ENCODE data around the gene THSD7A.
"Not testable (repeated sequence)": the region's sequence is repeated elsewhere in the genome, so short reads cannot be mapped to it uniquely, and the experiment has no call there.

The THSD7A gene

GRCh38 chr7:11570205-11570604, 261.8 kb downstream of the THSD7A start:
- DNase-seq, result no peak

DNA sequence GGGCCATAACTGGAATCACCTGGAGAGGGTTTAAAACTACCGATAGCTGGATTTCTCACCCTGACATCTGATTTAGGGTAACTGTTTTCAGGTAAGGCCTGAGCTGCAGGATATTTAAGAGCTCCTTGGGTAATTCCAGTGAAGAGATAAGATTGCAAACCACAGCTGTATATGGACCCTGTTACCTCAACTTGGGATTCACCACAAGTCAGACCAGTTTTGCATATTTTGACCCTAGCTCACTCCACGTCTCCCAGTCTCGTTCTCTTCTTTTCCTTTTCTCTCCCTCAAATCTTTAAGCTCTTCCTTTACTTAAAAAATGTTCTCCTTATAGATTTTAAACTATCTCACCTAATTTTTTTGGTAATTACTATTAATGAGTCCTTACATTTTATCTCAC, 264.4 kb downstream of the THSD7A start:
- DNase-seq, result no peak

- DNase-seq, result no peak
These were observed 274.4 kb downstream of the THSD7A start for GRCh38 chr7:11557627-11558026.

DNA sequence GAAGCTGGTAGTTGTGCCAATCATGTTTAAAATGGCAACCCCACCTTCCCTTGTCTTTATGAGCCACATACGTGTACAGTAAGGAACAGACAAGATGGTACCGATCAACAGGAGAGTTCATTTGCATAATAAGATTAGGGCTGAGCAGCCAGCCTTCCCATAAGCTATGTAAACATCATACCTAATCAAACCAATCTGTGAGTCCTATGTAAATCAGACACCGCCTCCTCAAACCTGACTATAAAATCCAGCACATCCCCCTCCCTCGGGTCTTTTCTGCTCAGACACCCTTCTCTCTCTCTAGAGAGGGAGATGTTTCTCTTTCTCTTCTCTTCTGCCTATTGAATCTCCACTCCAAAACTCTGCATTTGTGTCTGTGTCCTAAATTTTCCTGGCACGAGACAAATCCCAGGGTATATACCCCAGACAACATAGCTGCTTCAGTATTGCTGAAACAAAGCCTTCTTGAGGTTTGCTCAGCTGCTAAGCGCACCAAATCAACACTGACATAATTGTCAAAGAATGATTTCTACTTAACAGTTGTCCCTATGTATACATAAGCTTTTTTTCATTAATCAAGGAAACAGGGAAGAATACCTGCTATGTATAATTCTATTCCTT, 279.2 kb downstream of the THSD7A start:
- DNase-seq, result no peak

- no peak for DNase-seq
These were observed 280.5 kb downstream of the THSD7A start for GRCh38 chr7:11551470-11551869.

DNA sequence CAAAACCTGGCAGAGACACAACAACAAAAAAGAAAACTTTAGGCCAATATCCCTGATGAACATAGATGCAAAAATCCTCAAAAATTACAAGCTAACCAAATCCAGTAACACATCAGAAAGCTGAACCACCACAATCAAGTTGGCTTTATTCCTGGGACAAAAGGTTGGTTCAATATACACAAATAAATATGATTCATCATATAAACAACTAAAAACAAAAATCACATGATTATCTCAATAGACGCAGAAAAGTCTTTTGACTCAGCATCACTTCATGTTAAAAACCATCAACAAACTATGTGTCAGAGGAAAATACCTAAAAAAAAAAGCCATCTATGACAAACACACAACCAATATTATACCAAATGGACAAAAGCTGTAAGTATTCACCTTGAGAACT, 283.5 kb downstream of the THSD7A start:
- no peak for DNase-seq

DNA sequence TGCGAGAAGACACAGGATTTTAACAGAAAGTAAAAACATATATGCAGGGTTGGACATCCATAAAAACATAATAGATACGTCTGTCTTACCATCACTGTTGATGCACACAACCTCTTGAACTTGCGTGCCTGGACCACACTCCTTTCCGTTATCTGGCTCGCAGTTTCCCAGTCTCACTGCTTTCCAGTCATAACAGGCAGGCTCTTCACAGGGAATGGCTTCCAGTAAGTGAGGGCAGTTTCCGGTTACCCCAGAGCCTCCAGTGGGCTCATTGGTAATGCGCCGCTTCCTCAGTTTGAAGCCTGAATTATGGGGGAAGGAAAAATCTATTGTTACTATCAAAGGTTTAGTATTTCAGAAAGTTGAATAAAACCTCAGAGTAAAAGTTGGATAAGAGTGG, 290.7 kb downstream of the THSD7A start:
- no peak for DNase-seq

DNA sequence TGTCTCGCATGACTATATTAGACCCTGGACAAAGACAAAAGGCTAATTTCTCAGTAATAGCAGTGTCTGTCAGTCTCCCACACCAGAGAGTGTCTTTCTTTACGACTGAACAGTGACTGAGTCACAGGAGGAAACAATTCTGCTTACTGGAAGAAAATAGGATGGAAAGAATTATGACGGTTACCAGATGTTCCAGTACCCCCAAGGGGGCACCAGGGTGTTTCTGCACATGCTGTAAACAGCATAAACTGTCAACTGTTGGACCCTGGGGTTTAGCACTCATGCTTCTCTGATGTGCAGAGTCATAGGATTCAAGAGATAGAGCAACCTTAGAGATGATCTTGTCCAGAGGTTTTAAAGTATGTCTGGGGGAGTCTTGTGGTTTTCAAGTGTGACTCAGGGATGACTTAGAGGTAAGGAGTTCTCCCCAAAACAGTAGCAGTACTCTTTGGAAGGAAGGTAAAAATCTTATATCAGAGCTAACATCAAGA, 291.7 kb downstream of the THSD7A start:
- DNase-seq, result no peak

GRCh38 chr7:11539853-11540252, 292.1 kb downstream of the THSD7A start:
- no peak for DNase-seq

DNA sequence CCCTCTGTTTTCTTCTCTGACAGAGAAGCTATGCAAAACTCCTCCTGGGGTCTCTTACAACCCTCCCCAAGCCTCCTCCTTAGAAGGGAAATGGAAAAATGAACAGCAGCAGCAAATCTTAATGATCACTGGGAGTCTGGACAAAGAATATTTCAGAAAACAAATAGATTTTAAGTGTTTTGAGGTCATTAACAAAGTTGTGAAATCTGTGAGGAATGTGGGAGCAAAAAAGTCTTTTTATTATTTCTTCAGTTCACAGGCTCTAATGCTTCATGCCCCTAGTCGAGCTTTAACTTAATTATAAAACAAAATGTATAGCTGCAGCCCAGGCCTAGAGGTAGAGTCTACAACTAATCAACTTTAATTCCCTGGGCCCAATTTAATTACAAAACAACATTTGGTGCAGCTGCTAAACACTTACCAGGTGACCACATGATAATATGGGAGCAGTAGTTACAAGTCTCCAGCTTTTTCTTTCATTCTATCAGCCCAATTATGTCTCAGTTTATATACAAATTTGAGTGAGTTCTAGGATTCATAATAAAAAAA, 293.2 kb downstream of the THSD7A start:
- no peak for DNase-seq

- DNase-seq, result no peak
These were observed 298.7 kb downstream of the THSD7A start for GRCh38 chr7:11533229-11533820.

GRCh38 chr7:11529382-11529781, 302.6 kb downstream of the THSD7A start:
- DNase-seq, result no peak

- no peak for DNase-seq
These were observed 304.3 kb downstream of the THSD7A start for GRCh38 chr7:11527707-11528106.

- DNase-seq, result no peak
These were observed 307.3 kb downstream of the THSD7A start for GRCh38 chr7:11524476-11525397.

- DNase-seq, result not testable (repeated sequence)
These were observed 310.0 kb downstream of the THSD7A start for GRCh38 chr7:11521964-11522499.

- DNase-seq, result no peak
These were observed 314.1 kb downstream of the THSD7A start for GRCh38 chr7:11517853-11518252.

- DNase-seq, result no peak
These were observed 315.7 kb downstream of the THSD7A start for GRCh38 chr7:11516328-11516727.

DNA sequence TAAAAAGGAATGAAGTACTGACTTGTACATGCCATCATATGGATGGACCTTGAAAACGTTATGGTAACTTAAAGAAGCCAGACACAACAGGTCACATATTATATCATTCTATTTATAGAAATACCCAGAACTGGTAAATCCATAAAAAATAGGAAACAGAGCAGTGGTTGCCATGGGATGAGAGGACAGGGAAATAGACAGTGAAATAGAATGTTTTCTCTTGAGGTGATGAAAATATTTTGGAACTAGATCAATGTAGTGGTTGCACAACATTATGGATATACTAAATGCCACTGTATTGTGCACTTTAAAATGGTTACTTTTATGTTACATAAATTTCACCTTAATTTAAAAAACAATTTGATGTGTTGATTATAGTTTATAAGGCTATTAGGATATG, 318.5 kb downstream of the THSD7A start:
- DNase-seq, result no peak

DNA sequence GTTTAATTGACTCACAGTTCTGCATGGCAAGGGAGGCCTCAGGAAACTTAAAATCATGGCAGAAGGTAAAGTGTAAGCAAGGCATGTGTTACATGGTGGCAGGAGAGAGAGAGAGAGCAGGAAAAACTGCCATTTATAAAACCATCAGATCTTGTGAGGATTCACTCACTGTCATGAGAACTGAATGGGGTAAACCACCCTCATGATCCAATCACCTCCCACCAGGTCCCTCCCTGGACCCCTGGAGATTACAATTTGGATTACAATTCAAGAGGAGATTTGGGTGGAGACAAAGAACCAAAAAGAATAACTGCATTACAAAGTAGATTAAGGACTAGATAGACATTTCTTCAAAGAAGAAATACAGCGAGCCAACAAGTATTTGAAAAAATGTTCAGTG, 324.1 kb downstream of the THSD7A start:
- DNase-seq, result no peak

GRCh38 chr7:11506417-11506816, 325.6 kb downstream of the THSD7A start:
- DNase-seq, result no peak

- no peak for DNase-seq
These were observed 326.5 kb downstream of the THSD7A start for GRCh38 chr7:11505471-11505985.

DNA sequence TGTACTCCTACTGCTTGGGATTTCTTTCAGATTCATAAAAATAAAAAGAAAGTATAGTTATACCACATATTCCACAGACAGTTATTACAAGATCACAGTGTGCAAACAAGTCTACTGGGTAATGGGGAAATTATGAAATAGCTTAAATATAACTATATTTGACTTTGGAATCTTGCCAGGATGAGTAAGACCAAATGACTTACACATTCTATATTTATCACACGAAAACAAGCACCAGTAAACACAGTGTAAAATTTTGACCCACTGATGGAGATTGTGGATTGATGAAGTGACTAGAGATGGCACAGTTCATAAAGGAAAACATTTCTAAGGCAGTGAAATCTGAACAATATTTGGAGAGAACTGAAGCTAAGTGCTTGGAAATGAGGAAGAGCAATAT, 339.7 kb downstream of the THSD7A start:
- DNase-seq, result no peak

- no peak for DNase-seq
These were observed 340.2 kb downstream of the THSD7A start for GRCh38 chr7:11491811-11492210.

Measured in activated CD8-positive, alpha-beta memory T cell treated with anti-CD3 and anti-CD28 coated beads, Interleukin-2, amount 50 U/mL, for 48 hours (primary cell).